K562 (cell line): Measurements from ENCODE around the gene BCAN. TPM values are rescaled to one million over a fixed set of nuclear protein-coding genes. Genes with fewer than 3 reads are reported as not detected.

Source experiments
- ARID1B ChIP-seq: fragments of 450-650 bp; IDR thresholded peaks from 2 replicates; pipeline ENCODE4 v1.6.1; 2016; ENCODE audit warnings: antibody characterized with exemption, mild to moderate bottlenecking, inconsistent platforms
- BRF2 ChIP-seq: IDR thresholded peaks from 3 replicates; pipeline ENCODE4 v1.6.1; 2011; ENCODE audit warnings: borderline replicate concordance, mild to moderate bottlenecking; ENCODE audit not compliant: insufficient read length, insufficient read depth
- CAMTA2 ChIP-seq: fragments of 250-450 bp; sonication (Bioruptor Pico); conservative IDR thresholded peaks from 2 replicates; pipeline ENCODE4 v1.5.1; 2022
- CBFA2T2 ChIP-seq: fragments of 450-650 bp; conservative IDR thresholded peaks from 2 replicates; pipeline ENCODE4 v1.6.1; 2017; ENCODE audit warnings: mild to moderate bottlenecking
- CBX1 ChIP-seq: sonication (generic); IDR thresholded peaks from 2 replicates; pipeline ENCODE4 v1.6.1; 2016; ENCODE audit warnings: antibody characterized with exemption, low read depth, mild to moderate bottlenecking
- DDX20 ChIP-seq: fragments of 450-650 bp; IDR thresholded peaks from 2 replicates; pipeline ENCODE4 v1.6.1; 2016; ENCODE audit warnings: missing genetic modification characterization, low read depth, mild to moderate bottlenecking, missing compliant biosample characterization, moderate library complexity
- DPF2 ChIP-seq: fragments of 450-650 bp; IDR thresholded peaks from 2 replicates; pipeline ENCODE4 v1.6.1; 2016
- FOXK2 ChIP-seq, 2 experiments: fragments of 450-650 bp; IDR thresholded peaks in 1 of 2; conservative IDR thresholded peaks in 1 of 2; 2 replicates each; pipeline ENCODE4 v1.6.1; 2016; ENCODE audit warnings: low read depth in 2 of 2, mild to moderate bottlenecking in 1 of 2
- GTF2B ChIP-seq: IDR thresholded peaks from 2 replicates; pipeline ENCODE4 v1.6.1; 2011; ENCODE audit not compliant: insufficient read length; ENCODE audit errors: extremely low read depth
- HDAC3 ChIP-seq: fragments of 450-650 bp; IDR thresholded peaks from 2 replicates; pipeline ENCODE4 v1.6.1; 2018; ENCODE audit warnings: borderline replicate concordance, mild to moderate bottlenecking, moderate library complexity; ENCODE audit not compliant: partially characterized antibody
- NEUROD1 ChIP-seq: fragments of 150-350 bp; IDR thresholded peaks from 2 replicates; pipeline ENCODE4 v1.6.1; 2014; ENCODE audit warnings: borderline replicate concordance, low read length, low read depth; ENCODE audit not compliant: partially characterized antibody
- NR1H2 ChIP-seq: sonication (generic); formaldehyde crosslinking; IDR thresholded peaks from 2 replicates; pipeline ENCODE4 v1.4.0; 2020; ENCODE audit warnings: mild to moderate bottlenecking, missing genetic modification reagents
- PCBP2 ChIP-seq: fragments of 200-400 bp; formaldehyde crosslinking; IDR thresholded peaks from 2 replicates; pipeline ENCODE4 v1.6.1; 2018; ENCODE audit warnings: low read length, low read depth, mild to moderate bottlenecking, moderate library complexity; ENCODE audit not compliant: poor library complexity, severe bottlenecking
- POLR2AphosphoS2 ChIP-seq: IDR thresholded peaks from 2 replicates; pipeline ENCODE4 v1.6.1; 2012; ENCODE audit warnings: low read length, improper control_type of control experiment
- REST ChIP-seq, 2 experiments: fragments of 450-650 bp; formaldehyde crosslinking in 1 of 2; IDR thresholded peaks; 2 replicates each; pipeline versions ENCODE4 v1.4.0 to v1.6.1; 2014 to 2020; ENCODE audit warnings: mild to moderate bottlenecking in 2 of 2, borderline replicate concordance in 1 of 2, low read depth in 1 of 2
- SIX5 ChIP-seq, 2 experiments: IDR thresholded peaks; 2 replicates each; pipeline ENCODE4 v1.6.1; 2011; ENCODE audit warnings: low read length in 2 of 2, borderline replicate concordance in 1 of 2, low read depth in 1 of 2, mild to moderate bottlenecking in 1 of 2, moderate library complexity in 1 of 2; ENCODE audit not compliant: insufficient read depth in 1 of 2
- SRSF7 ChIP-seq: fragments of 200-400 bp; formaldehyde crosslinking; optimal IDR thresholded peaks from 2 replicates; pipeline ENCODE3; 2017; ENCODE audit warnings: mild to moderate bottlenecking, low read depth, low read length
- ZNF165 ChIP-seq: fragments of 250-450 bp; sonication (Bioruptor Pico); IDR thresholded peaks from 2 replicates; pipeline ENCODE4 v1.4.0; 2020; ENCODE audit warnings: borderline replicate concordance
- polyA plus RNA-seq, 8 experiments: library from polyadenylated mRNA; depleted of rRNA in 4 of 8; stranded (reverse) in 5 of 8; unstranded in 3 of 8; fragments of >200 nt; fragmentation: Nextera tagmentation in 2 of 8; fragmentation: Illumina TruSeq in 1 of 8; extraction: Ambion mirVana in 2 of 8; extraction: Trizol in 1 of 8; gene quantifications; 2 replicates each; pipeline versions ENCODE4 v1.2.1 to v1.2.3, GENCODE V29; 2011 to 2014; ENCODE audit warnings: inconsistent platforms in 1 of 8, missing spikeins in 1 of 8
- total RNA-seq, 7 experiments: library from RNA; depleted of rRNA in 6 of 7; stranded (reverse); fragments of >200 nt in 6 of 7; fragmentation: Illumina TruSeq in 2 of 7; extraction: Trizol in 2 of 7; gene quantifications; 2 replicates each; pipeline versions ENCODE4 v1.2.1 to v1.2.3, GENCODE V29; 2011 to 2021; ENCODE audit warnings: low replicate concordance in 1 of 7

The BCAN gene
- total and polyA plus RNA-seq, 9 of the 15 experiments (the other 6 are each of a cell fraction or from before 2014, with no cell fraction given): 0.04 to 0.33 (median 0.14) TPM; not detected in 5

- no peak for TF ChIP-seq REST (IDR thresholded peaks at IDR 0.05; ENCODE audit: borderline replicate concordance)
- peak; percentile 36; the same call in 1 of the 2 replicates for TF ChIP-seq REST (CRISPR knock-in tag; IDR thresholded peaks at IDR 0.05; ENCODE audit: low read depth)
- TF ChIP-seq CBFA2T2: no peak
- no peak for TF ChIP-seq BRF2
- no peak for TF ChIP-seq SIX5 (IDR thresholded peaks at IDR 0.05; ENCODE audit: borderline replicate concordance in 1 of 2, insufficient read depth in 1 of 2, low read depth in 1 of 2, low read length in 2 of 2)
- no peak for TF ChIP-seq PCBP2
- TF ChIP-seq GTF2B: no peak
- TF ChIP-seq DDX20 (tag): no peak
- TF ChIP-seq CAMTA2: no peak
- no peak for TF ChIP-seq NR1H2 (CRISPR knock-in tag)
- peak; percentile 52 for TF ChIP-seq HDAC3
- no peak for TF ChIP-seq POLR2AphosphoS2
- no peak for TF ChIP-seq ZNF165 (CRISPR knock-in tag)
- no peak for TF ChIP-seq CBX1
- no peak for TF ChIP-seq DPF2
- no peak for TF ChIP-seq SRSF7
- peak; percentile 63 to 71; a peak in 3 of 4 replicates for TF ChIP-seq FOXK2 (conservative IDR thresholded peaks at IDR 0.05 in 1 of 2, IDR thresholded peaks at IDR 0.05 in 1 of 2; ENCODE audit: low read depth in 2 of 2)
- no peak for TF ChIP-seq NEUROD1
- no peak for TF ChIP-seq ARID1B
Measured at GRCh38 chr1:156601122-156601830, 40.6 kb upstream of the BCAN start, which contains the start of gene GPATCH4 (continued).
